22Rv1 (cell line): ENCODE measurements around the gene WDR70.

Source experiments
- ZFX ChIP-seq: fragments of 450-650 bp; IDR thresholded peaks from 2 replicates; pipeline ENCODE4 v1.6.1; 2017; ENCODE audit warnings: antibody characterized with exemption, borderline replicate concordance
- TF ChIP-seq, protein P1 (sequence below): fragments of 450-650 bp; IDR thresholded peaks from 2 replicates; pipeline ENCODE4 v1.5.1; 2017; ENCODE audit warnings: mild to moderate bottlenecking

GRCh38 chr5:37641933-37642332 is 262.8 kb downstream of the WDR70 start:
- TF ChIP-seq, protein P1, sequence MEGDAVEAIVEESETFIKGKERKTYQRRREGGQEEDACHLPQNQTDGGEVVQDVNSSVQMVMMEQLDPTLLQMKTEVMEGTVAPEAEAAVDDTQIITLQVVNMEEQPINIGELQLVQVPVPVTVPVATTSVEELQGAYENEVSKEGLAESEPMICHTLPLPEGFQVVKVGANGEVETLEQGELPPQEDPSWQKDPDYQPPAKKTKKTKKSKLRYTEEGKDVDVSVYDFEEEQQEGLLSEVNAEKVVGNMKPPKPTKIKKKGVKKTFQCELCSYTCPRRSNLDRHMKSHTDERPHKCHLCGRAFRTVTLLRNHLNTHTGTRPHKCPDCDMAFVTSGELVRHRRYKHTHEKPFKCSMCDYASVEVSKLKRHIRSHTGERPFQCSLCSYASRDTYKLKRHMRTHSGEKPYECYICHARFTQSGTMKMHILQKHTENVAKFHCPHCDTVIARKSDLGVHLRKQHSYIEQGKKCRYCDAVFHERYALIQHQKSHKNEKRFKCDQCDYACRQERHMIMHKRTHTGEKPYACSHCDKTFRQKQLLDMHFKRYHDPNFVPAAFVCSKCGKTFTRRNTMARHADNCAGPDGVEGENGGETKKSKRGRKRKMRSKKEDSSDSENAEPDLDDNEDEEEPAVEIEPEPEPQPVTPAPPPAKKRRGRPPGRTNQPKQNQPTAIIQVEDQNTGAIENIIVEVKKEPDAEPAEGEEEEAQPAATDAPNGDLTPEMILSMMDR = no peak
- no peak for TF ChIP-seq ZFX
